GF-D8 (cell line): Measurements from ENCODE around the gene POLR3B.

Source experiments
- DNase-seq: peaks from one replicate; lab custom pipeline; 2025; lab: John Stamatoyannopoulos, UW

Gene POLR3B

GRCh38 chr12:106415134-106415533 lies 57.6 kb downstream of the POLR3B start:
- DNase-seq: no peak

GRCh38 chr12:106416273-106416672 lies 58.7 kb downstream of the POLR3B start:
- no peak for DNase-seq

- DNase-seq: no peak
These were observed 60.7 kb downstream of the POLR3B start for GRCh38 chr12:106417926-106418910.

GRCh38 chr12:106418970-106419369 lies 61.4 kb downstream of the POLR3B start:
- DNase-seq: no peak

- no peak for DNase-seq
These were observed 65.7 kb downstream of the POLR3B start for GRCh38 chr12:106423291-106423690.

GRCh38 chr12:106425061-106425702 lies 67.6 kb downstream of the POLR3B start:
- DNase-seq: no peak

- no peak for DNase-seq
These were observed 70.4 kb downstream of the POLR3B start for GRCh38 chr12:106427917-106428316.

- no peak for DNase-seq
These were observed 70.8 kb downstream of the POLR3B start for GRCh38 chr12:106428384-106428783.

- no peak for DNase-seq
These were observed 71.5 kb downstream of the POLR3B start for GRCh38 chr12:106429043-106429552.

- no peak for DNase-seq
These were observed 72.1 kb downstream of the POLR3B start for GRCh38 chr12:106429636-106430035.

- no peak for DNase-seq
These were observed 74.4 kb downstream of the POLR3B start for GRCh38 chr12:106431839-106432411.

- no peak for DNase-seq
These were observed 75.5 kb downstream of the POLR3B start for GRCh38 chr12:106433055-106433454.

- no peak for DNase-seq
These were observed 77.0 kb downstream of the POLR3B start for GRCh38 chr12:106434526-106434925.

- no peak for DNase-seq
These were observed 78.6 kb downstream of the POLR3B start for GRCh38 chr12:106436164-106436563.

- no peak for DNase-seq
These were observed 85.0 kb downstream of the POLR3B start for GRCh38 chr12:106442575-106442974.

GRCh38 chr12:106445053-106445452 lies 87.5 kb downstream of the POLR3B start:
- no peak for DNase-seq

GRCh38 chr12:106445959-106446358 lies 88.4 kb downstream of the POLR3B start:
- no peak for DNase-seq

- no peak for DNase-seq
These were observed 89.0 kb downstream of the POLR3B start for GRCh38 chr12:106446419-106447092.

GRCh38 chr12:106452309-106452708 lies 94.8 kb downstream of the POLR3B start:
- no peak for DNase-seq

- no peak for DNase-seq
These were observed 97.6 kb downstream of the POLR3B start for GRCh38 chr12:106455111-106455510.

- DNase-seq: no peak
These were observed 101.6 kb downstream of the POLR3B start for GRCh38 chr12:106459124-106459523.

GRCh38 chr12:106459534-106459933 lies 102.0 kb downstream of the POLR3B start:
- DNase-seq: no peak
